Neuronal stem cell (in vitro differentiated cells): ENCODE data around the gene GRK1.

Experiments used
- DNase-seq: peaks from one replicate; pipeline ENCODE4 v3.0.0-alpha.2; 2013; ENCODE audit warnings: low spot score
- H2AFZ ChIP-seq: one replicate; pipeline ENCODE4 v1.6.1; 2013; ENCODE audit warnings: mild to moderate bottlenecking, low read length, inconsistent platforms
- H2AK5ac ChIP-seq: 2 replicates; pipeline ENCODE4 v1.6.1; 2013; ENCODE audit warnings: low read depth, mild to moderate bottlenecking, inconsistent platforms, low read length, moderate library complexity, mixed read lengths
- H2BK120ac ChIP-seq: 2 replicates; pipeline ENCODE4 v1.6.1; 2013; ENCODE audit warnings: low read depth, mild to moderate bottlenecking, inconsistent platforms, low read length, moderate library complexity, mixed read lengths
- H2BK12ac ChIP-seq: one replicate; pipeline ENCODE4 v1.6.1; 2013; ENCODE audit warnings: low read length, inconsistent platforms
- H2BK15ac ChIP-seq: 2 replicates; pipeline ENCODE4 v1.6.1; 2013; ENCODE audit warnings: mild to moderate bottlenecking, low read length, inconsistent platforms, mixed read lengths
- H2BK5ac ChIP-seq: one replicate; pipeline ENCODE4 v1.6.1; 2013; ENCODE audit warnings: inconsistent platforms, mild to moderate bottlenecking, low read length, moderate library complexity
- H3K14ac ChIP-seq: one replicate; pipeline ENCODE4 v1.6.1; 2013; ENCODE audit warnings: low read length, inconsistent platforms
- H3K18ac ChIP-seq: 2 replicates; pipeline ENCODE4 v1.6.1; 2013; ENCODE audit warnings: low read length, inconsistent platforms
- H3K23ac ChIP-seq: 2 replicates; pipeline ENCODE4 v1.6.1; 2013; ENCODE audit warnings: low read depth, mild to moderate bottlenecking, mixed read lengths, low read length, inconsistent platforms; ENCODE audit not compliant: poor library complexity
- H3K27ac ChIP-seq: replicated peaks from 3 replicates; pipeline ENCODE4 v1.5.1; 2013; ENCODE audit warnings: low read length, inconsistent platforms
- H3K27me3 ChIP-seq, 3 experiments: 2 replicates each; pipeline ENCODE4 v1.6.1; 2013; ENCODE audit warnings: low read length in 3 of 3, mild to moderate bottlenecking in 2 of 3, inconsistent platforms in 1 of 3, low read depth in 1 of 3, mixed read lengths in 1 of 3, moderate library complexity in 1 of 3; ENCODE audit not compliant: control insufficient read depth in 3 of 3, insufficient read depth in 3 of 3
- H3K36me3 ChIP-seq, 2 donors: replicated peaks in 1 of 2; 2 replicates each; pipeline ENCODE4 v1.6.1; 2013; ENCODE audit warnings: low read length in 2 of 2; ENCODE audit not compliant: control insufficient read depth in 2 of 2, insufficient read depth in 2 of 2
- H3K4ac ChIP-seq: 2 replicates; pipeline ENCODE4 v1.6.1; 2013; ENCODE audit warnings: inconsistent platforms, mild to moderate bottlenecking, low read length, moderate library complexity
- H3K4me1 ChIP-seq, 2 donors: 1 replicate in 1 of 2; 2 replicates in 1 of 2; pipeline ENCODE4 v1.6.1; 2013; ENCODE audit warnings: low read length in 2 of 2, low read depth in 1 of 2; ENCODE audit not compliant: control insufficient read depth in 2 of 2, insufficient read depth in 1 of 2
- H3K4me2 ChIP-seq: one replicate; pipeline ENCODE4 v1.6.1; 2013; ENCODE audit warnings: mild to moderate bottlenecking, low read length, inconsistent platforms; ENCODE audit not compliant: insufficient read depth, poor library complexity, severe bottlenecking
- H3K4me3 ChIP-seq, 2 donors: 2 replicates each; pipeline ENCODE4 v1.5.1; 2013; ENCODE audit warnings: low read length in 2 of 2, mild to moderate bottlenecking in 2 of 2, inconsistent platforms in 1 of 2, moderate library complexity in 1 of 2
- H3K79me1 ChIP-seq: one replicate; pipeline ENCODE4 v1.6.1; 2013; ENCODE audit warnings: low read depth, mild to moderate bottlenecking, inconsistent platforms, low read length, moderate library complexity
- H3K9ac ChIP-seq: one replicate; pipeline ENCODE4 v1.6.1; 2013; ENCODE audit warnings: mild to moderate bottlenecking, low read depth, low read length, inconsistent platforms; ENCODE audit not compliant: poor library complexity
- H3K9me3 ChIP-seq, 2 donors: replicated peaks in 1 of 2; 2 replicates each; pipeline versions ENCODE3 to v1.6.1; 2013; ENCODE audit warnings: low read length in 2 of 2, mild to moderate bottlenecking in 2 of 2, inconsistent platforms in 1 of 2, low read depth in 1 of 2, mixed read lengths in 1 of 2, moderate library complexity in 1 of 2; ENCODE audit not compliant: control insufficient read depth in 2 of 2, insufficient read depth in 1 of 2
- H4K8ac ChIP-seq: one replicate; pipeline ENCODE4 v1.6.1; 2013; ENCODE audit warnings: low read depth, mild to moderate bottlenecking, inconsistent platforms, low read length, moderate library complexity
- H4K91ac ChIP-seq: one replicate; pipeline ENCODE4 v1.6.1; 2013; ENCODE audit warnings: low read length, low read depth, mild to moderate bottlenecking, inconsistent platforms; ENCODE audit not compliant: poor library complexity
- WGBS, 2 donors: extraction: QIAGEN DNeasy Blood & Tissue Kit; methylation state at CpG; one replicate each; pipeline ENCODE4 v1.1.7; 2013; ENCODE audit warnings: missing lambda C conversion rate in 2 of 2, mixed read lengths in 1 of 2; ENCODE audit not compliant: insufficient read length in 2 of 2, insufficient replicate concordance in 1 of 2; ENCODE audit errors: extremely low coverage in 2 of 2; 5-methylcytosine and 5-hydroxymethylcytosine counted together

The GRK1 gene

DNA sequence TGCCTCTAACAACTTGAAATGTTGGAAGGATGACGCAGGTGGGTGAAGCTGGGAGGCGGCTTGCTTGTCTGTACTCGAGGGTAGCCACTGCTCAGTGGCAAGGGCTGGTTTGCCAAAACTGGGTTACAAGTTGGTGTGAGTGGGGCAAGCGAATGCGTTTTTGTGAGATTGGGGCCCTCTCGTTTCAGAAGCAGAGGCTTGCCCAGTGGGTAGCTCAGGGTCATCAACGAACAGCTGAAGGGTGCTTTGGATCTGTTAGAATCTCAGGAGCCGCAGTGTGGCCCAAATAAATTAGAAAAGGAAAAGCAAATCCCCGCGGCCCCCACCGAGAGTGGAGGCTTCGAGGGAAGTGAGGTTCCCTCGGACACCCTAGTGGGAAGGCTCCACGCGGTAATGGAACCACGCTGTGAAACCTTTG, 16.3 kb upstream of the GRK1 start:
- no peak overlapping the region for H3K9ac ChIP-seq
- H2AFZ ChIP-seq, result no peak overlapping the region
- no peak overlapping the region for H3K4me2 ChIP-seq
- H3K4me3 ChIP-seq, result no peak overlapping the region
- H4K91ac ChIP-seq, result no peak overlapping the region
- H2BK5ac ChIP-seq, result no peak overlapping the region
- no peak overlapping the region for H2BK120ac ChIP-seq
- no peak overlapping the region for H3K18ac ChIP-seq
- no peaks in the 10 kb centered on the region for H3K79me1 ChIP-seq
- no peak overlapping the region for H3K27ac ChIP-seq
- no peak overlapping the region for H4K8ac ChIP-seq
- H3K23ac ChIP-seq, result no peak overlapping the region
- no CpG with 5 or more reads among the region's 16 CpGs for WGBS, 2 donors
- H2BK12ac ChIP-seq, result no peak overlapping the region
- peaks cover 0 to 4% of the 10 kb centered on the region in 2 donors for H3K9me3 ChIP-seq
- no peak overlapping the region for H3K4ac ChIP-seq
- no peaks in the 10 kb centered on the region for H3K27me3 ChIP-seq
- H3K36me3 ChIP-seq, result no peaks in the 10 kb centered on the region
- no peak overlapping the region for H2BK15ac ChIP-seq
- H2AK5ac ChIP-seq, result no peak overlapping the region
- H3K14ac ChIP-seq, result no peak overlapping the region
- no peak for DNase-seq
- H3K4me1 ChIP-seq, result peaks cover 6 to 7% of the 10 kb centered on the region in 2 donors

GRCh38 chr13:113651511-113652403, 15.3 kb upstream of the GRK1 start:
- H4K91ac ChIP-seq, result no peak overlapping the region
- no peaks in the 10 kb centered on the region for H3K79me1 ChIP-seq
- H3K14ac ChIP-seq, result peak overlapping the region; percentile 47
- peaks cover 7 to 8% of the 10 kb centered on the region in 2 donors for H3K4me1 ChIP-seq
- H3K9ac ChIP-seq, result no peak overlapping the region
- no CpG with 5 or more reads among the region's 37 CpGs for WGBS, 2 donors
- H3K4me2 ChIP-seq, result no peak overlapping the region
- H3K27ac ChIP-seq, result no peak overlapping the region
- H3K27me3 ChIP-seq, result no peaks in the 10 kb centered on the region
- H2AFZ ChIP-seq, result no peak overlapping the region
- H4K8ac ChIP-seq, result peak overlapping the region; percentile 32
- peak overlapping the region; percentile 36 for H2BK12ac ChIP-seq
- peak overlapping the region; percentile 71 for H3K23ac ChIP-seq
- H3K36me3 ChIP-seq, result no peaks in the 10 kb centered on the region
- DNase-seq, result no peak
- H3K4ac ChIP-seq, result no peak overlapping the region
- H2BK5ac ChIP-seq, result peak overlapping the region; percentile 45
- H2AK5ac ChIP-seq, result peak overlapping the region; percentile 69
- no peak overlapping the region for H3K4me3 ChIP-seq
- H2BK120ac ChIP-seq, result no peak overlapping the region
- peak overlapping the region; percentile 55 for H2BK15ac ChIP-seq
- H3K18ac ChIP-seq, result peak overlapping the region; percentile 63
- H3K9me3 ChIP-seq, result peaks cover 0 to 2% of the 10 kb centered on the region in 2 donors

DNA sequence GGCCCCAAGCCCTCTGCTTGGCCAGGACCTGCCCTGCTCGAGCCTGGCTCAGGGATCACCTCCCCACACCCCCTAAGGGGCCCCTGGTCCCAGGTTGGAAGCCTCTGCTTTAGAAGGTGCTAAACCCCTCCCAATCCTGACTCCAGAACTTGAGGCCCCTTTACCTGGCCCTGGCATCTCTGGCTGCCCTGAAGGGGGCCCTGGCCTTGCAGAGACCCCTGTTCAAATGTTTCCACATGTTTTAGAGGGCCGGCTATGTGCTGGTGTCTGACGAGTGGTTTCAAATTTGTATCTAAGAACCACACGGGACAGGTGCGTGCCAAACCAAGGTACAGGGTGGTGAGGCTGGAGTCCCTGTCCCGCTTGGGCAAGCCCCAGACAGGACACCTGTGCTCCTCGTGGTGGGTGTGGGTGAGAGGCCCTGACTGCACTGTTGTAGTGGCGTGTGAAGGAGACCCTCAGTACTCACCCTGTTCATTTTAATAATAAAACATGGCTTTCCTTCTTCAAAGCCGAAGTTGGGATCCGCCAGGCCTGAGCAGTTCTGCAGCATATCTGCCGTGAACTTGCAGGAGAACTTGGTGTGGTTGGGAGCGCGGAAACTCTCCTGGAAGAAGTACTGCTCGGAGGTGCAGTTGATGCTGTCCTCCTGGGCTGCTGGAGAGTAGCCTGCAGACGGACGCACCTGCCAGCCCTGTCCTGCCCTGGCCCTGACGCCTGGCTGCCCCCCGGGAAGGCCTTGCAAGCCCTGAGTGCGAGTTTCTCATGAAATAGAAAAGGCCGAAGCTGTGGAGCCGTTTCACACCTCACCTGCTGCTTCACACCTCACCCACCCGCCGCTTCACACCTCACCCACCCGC, 14.4 kb upstream of the GRK1 start:
- Histone ChIP-seq H2BK5ac (peak overlapping the region; percentile 45), H2BK120ac (no peak overlapping the region), H3K4me1 (peaks cover 7 to 8% of the 10 kb centered on the region in 2 donors), H3K27me3 (no peaks in the 10 kb centered on the region), H4K8ac (no peak overlapping the region), H3K4me3 (no peak overlapping the region), H2AK5ac (peak overlapping the region; percentile 69), H3K9ac (no peak overlapping the region), H3K79me1 (no peaks in the 10 kb centered on the region), H3K36me3 (no peaks in the 10 kb centered on the region), H2BK12ac (no peak overlapping the region), H2AFZ (no peak overlapping the region), H3K9me3 (peaks cover 0 to 2% of the 10 kb centered on the region in 2 donors), H3K18ac (peak overlapping the region; percentile 63), H3K4me2 (no peak overlapping the region), H4K91ac (no peak overlapping the region), H3K23ac (peak overlapping the region; percentile 71), H3K27ac (no peak overlapping the region), H3K4ac (no peak overlapping the region), H3K14ac (no peak overlapping the region), H2BK15ac (no peak overlapping the region)
- no CpG with 5 or more reads among the region's 24 CpGs for WGBS, 2 donors
- DNase-seq, result no peak
